Measurements from ENCODE around the gene TBCCD1. TPM values are rescaled to one million over a fixed set of nuclear protein-coding genes. Genes with fewer than 3 reads are reported as not detected.
"Not testable (repeated sequence)": the region's sequence is repeated elsewhere in the genome, so short reads cannot be mapped to it uniquely, and the experiment has no call there.

TBCCD1 gene
- total RNA-seq, 1 experiment from 2014 or later: 16.2 TPM

- Histone ChIP-seq H2AFZ (no peak overlapping the region), H3K27ac (no peak overlapping the region), H3K9me3 (ENCODE audit: insufficient read depth, low read depth) (no peaks in the 10 kb centered on the region), H3K79me2 (ENCODE audit: low read depth) (no peaks in the 10 kb centered on the region), H3K36me3 (ENCODE audit: low read depth) (no peaks in the 10 kb centered on the region), H3K4me1 (replicated peaks; ENCODE audit: insufficient read depth) (0 out of 2 replicates have a peak, but pooled peaks cover 3% of the 10 kb centered on the region), H3F3A (ENCODE audit: insufficient read depth, low read depth) (no peaks in the 10 kb centered on the region), H3K4me2 (no peak overlapping the region), H3K4me3 (no peak overlapping the region), H3K9me2 (ENCODE audit: insufficient read depth) (no peaks in the 10 kb centered on the region), H3K27me3 (ENCODE audit: insufficient read depth, low read depth) (0 out of 2 replicates have a peak, but pooled peaks cover 4% of the 10 kb centered on the region), H4K20me1 (ENCODE audit: insufficient read depth) (no peaks in the 10 kb centered on the region)
- ChIA-PET CTCF (no interaction called here), POLR2A (ENCODE audit: unreplicated experiment) (no interaction called here)
- intact Hi-C loops (cut with micrococcal nuclease; ENCODE audit: unreplicated experiment): no loop called here
- no TSS peak for BruUV-seq (replicated peaks)
- TF ChIP-seq, protein P1, sequence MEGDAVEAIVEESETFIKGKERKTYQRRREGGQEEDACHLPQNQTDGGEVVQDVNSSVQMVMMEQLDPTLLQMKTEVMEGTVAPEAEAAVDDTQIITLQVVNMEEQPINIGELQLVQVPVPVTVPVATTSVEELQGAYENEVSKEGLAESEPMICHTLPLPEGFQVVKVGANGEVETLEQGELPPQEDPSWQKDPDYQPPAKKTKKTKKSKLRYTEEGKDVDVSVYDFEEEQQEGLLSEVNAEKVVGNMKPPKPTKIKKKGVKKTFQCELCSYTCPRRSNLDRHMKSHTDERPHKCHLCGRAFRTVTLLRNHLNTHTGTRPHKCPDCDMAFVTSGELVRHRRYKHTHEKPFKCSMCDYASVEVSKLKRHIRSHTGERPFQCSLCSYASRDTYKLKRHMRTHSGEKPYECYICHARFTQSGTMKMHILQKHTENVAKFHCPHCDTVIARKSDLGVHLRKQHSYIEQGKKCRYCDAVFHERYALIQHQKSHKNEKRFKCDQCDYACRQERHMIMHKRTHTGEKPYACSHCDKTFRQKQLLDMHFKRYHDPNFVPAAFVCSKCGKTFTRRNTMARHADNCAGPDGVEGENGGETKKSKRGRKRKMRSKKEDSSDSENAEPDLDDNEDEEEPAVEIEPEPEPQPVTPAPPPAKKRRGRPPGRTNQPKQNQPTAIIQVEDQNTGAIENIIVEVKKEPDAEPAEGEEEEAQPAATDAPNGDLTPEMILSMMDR (conservative IDR thresholded peaks at IDR 0.05): no peak
- TF ChIP-seq EZH2 (IDR thresholded peaks at IDR 0.05; ENCODE audit: low read depth): no peak
- DNase-seq: no peak
These were observed 30.0 kb downstream of the TBCCD1 start for GRCh38 chr3:186536883-186537844.

- no peaks in the 10 kb centered on the region for H3K36me3 ChIP-seq (ENCODE audit: low read depth)
- peaks cover 14% of the 10 kb centered on the region; the same call in 1 of the 2 replicates for H3K27me3 ChIP-seq (ENCODE audit: insufficient read depth, low read depth)
- H3K9me2 ChIP-seq (ENCODE audit: insufficient read depth): no peaks in the 10 kb centered on the region
- H3K9me3 ChIP-seq (ENCODE audit: insufficient read depth, low read depth): no peaks in the 10 kb centered on the region
- CTCF ChIA-PET: no interaction called here
- no peaks in the 10 kb centered on the region for H3K4me1 ChIP-seq (replicated peaks; ENCODE audit: insufficient read depth)
- no peak for DNase-seq
- no peak overlapping the region for H3K4me2 ChIP-seq
- no TSS peak for BruUV-seq (replicated peaks)
- TF ChIP-seq, protein P1 (conservative IDR thresholded peaks at IDR 0.05): no peak
- no peak for TF ChIP-seq EZH2 (IDR thresholded peaks at IDR 0.05; ENCODE audit: low read depth)
- H3K79me2 ChIP-seq (ENCODE audit: low read depth): no peaks in the 10 kb centered on the region
- no peaks in the 10 kb centered on the region for H4K20me1 ChIP-seq (ENCODE audit: insufficient read depth)
- no peaks in the 10 kb centered on the region for H3F3A ChIP-seq (ENCODE audit: insufficient read depth, low read depth)
- POLR2A ChIA-PET (ENCODE audit: unreplicated experiment): no interaction called here
- no peak overlapping the region for H3K4me3 ChIP-seq
- H2AFZ ChIP-seq: no peak overlapping the region
- H3K27ac ChIP-seq: no peak overlapping the region
- intact Hi-C loops (cut with micrococcal nuclease; ENCODE audit: unreplicated experiment): no loop called here
These were observed 32.9 kb downstream of the TBCCD1 start for GRCh38 chr3:186534113-186534669.

DNA sequence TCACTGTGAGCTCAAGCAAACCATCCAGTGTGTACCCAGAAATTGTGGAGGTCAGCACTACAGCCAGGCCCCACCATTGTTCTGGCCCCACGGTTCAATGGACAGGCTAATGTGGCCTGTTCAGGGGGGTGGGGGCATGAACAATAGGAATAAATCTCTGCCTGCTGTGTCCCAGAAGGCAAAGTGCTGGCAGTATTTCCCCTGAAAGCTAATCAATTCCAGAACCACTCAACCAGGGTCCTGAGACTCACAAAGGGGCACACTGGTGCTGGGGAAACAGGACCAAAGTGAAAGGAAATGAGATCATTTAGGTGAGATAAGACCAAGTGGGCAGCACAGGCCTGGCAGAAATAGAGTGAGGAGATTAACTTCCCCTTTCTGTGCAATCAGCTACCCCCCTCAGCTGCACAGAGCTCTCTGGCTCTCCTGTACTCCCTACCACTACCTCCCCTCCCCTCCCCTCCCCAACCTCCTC lies 34.5 kb downstream of the TBCCD1 start:
- Histone ChIP-seq H3K27me3 (ENCODE audit: insufficient read depth, low read depth) (peaks cover 30% of the 10 kb centered on the region), H3K79me2 (ENCODE audit: low read depth) (no peaks in the 10 kb centered on the region), H4K20me1 (ENCODE audit: insufficient read depth) (no peaks in the 10 kb centered on the region), H3K27ac (no peak overlapping the region), H3K4me2 (no peak overlapping the region), H3K9me2 (ENCODE audit: insufficient read depth) (no peaks in the 10 kb centered on the region), H3K4me3 (no peak overlapping the region), H3K36me3 (ENCODE audit: low read depth) (no peaks in the 10 kb centered on the region), H3F3A (ENCODE audit: insufficient read depth, low read depth) (no peaks in the 10 kb centered on the region), H3K9me3 (ENCODE audit: insufficient read depth, low read depth) (no peaks in the 10 kb centered on the region), H2AFZ (no peak overlapping the region), H3K4me1 (replicated peaks; ENCODE audit: insufficient read depth) (no peaks in the 10 kb centered on the region)
- DNase-seq: no peak
- no TSS peak for BruUV-seq (replicated peaks)
- intact Hi-C loops (cut with micrococcal nuclease; ENCODE audit: unreplicated experiment): no loop called here
- POLR2A ChIA-PET (ENCODE audit: unreplicated experiment): no interaction called here
- CTCF ChIA-PET: no interaction called here
- no peak for TF ChIP-seq EZH2 (IDR thresholded peaks at IDR 0.05; ENCODE audit: low read depth)
- TF ChIP-seq, protein P1 (conservative IDR thresholded peaks at IDR 0.05): no peak

GRCh38 chr3:186531694-186532093 lies 35.4 kb downstream of the TBCCD1 start:
- intact Hi-C loops (cut with micrococcal nuclease; ENCODE audit: unreplicated experiment); H3K4me1 ChIP-seq (replicated peaks; ENCODE audit: insufficient read depth); CTCF ChIA-PET; DNase-seq; BruUV-seq (replicated peaks); POLR2A ChIA-PET (ENCODE audit: unreplicated experiment); H3K36me3 ChIP-seq (ENCODE audit: low read depth); H3K9me2 ChIP-seq (ENCODE audit: insufficient read depth); H3K4me3 ChIP-seq; H3K4me2 ChIP-seq; H3K9me3 ChIP-seq (ENCODE audit: insufficient read depth, low read depth); H2AFZ ChIP-seq; H4K20me1 ChIP-seq (ENCODE audit: insufficient read depth); H3F3A ChIP-seq (ENCODE audit: insufficient read depth, low read depth); H3K79me2 ChIP-seq (ENCODE audit: low read depth); H3K27ac ChIP-seq: not testable (repeated sequence)
- peaks cover 39% of the 10 kb centered on the region for H3K27me3 ChIP-seq (ENCODE audit: insufficient read depth, low read depth)
